Adrenal gland (tissue), 12 donors: Measurements from ENCODE around the gene AGBL1. TPM values are rescaled to one million over a fixed set of nuclear protein-coding genes. Genes with fewer than 3 reads are reported as not detected.

ENCODE experiments used
- DNase-seq, 7 donors: peaks; one replicate each; pipeline ENCODE4 v3.0.0-alpha.2; 2019 to 2020
- H3K27ac ChIP-seq, 5 donors: fragments of 200-600 bp; sonication (generic) in 4 of 5; 1 replicate in 3 of 5; 2 replicates in 2 of 5; pipeline versions ENCODE4 v1.5.1 to v1.8.0; 2016 to 2020; ENCODE audit warnings: mild to moderate bottlenecking in 1 of 5
- H3K27me3 ChIP-seq: fragments of 200-600 bp; 2 replicates; pipeline ENCODE4 v1.8.0; 2021
- H3K36me3 ChIP-seq, 2 donors: fragments of 200-600 bp; replicated peaks in 1 of 2; 1 replicate in 1 of 2; 2 replicates in 1 of 2; pipeline versions ENCODE4 v1.5.1 to v1.8.0; 2018 to 2022
- H3K4me1 ChIP-seq, 2 donors: fragments of 200-600 bp; replicated peaks in 1 of 2; 1 replicate in 1 of 2; 2 replicates in 1 of 2; pipeline versions ENCODE4 v1.5.1 to v1.8.0; 2018 to 2021
- H3K4me3 ChIP-seq, 4 donors: fragments of 200-600 bp; sonication (generic) in 3 of 4; one replicate each; pipeline ENCODE4 v1.5.1; 2016 to 2018
- H3K9me3 ChIP-seq, 3 donors: fragments of 200-600 bp; sonication (generic) in 1 of 3; replicated peaks in 1 of 3; 1 replicate in 2 of 3; 2 replicates in 1 of 3; pipeline versions ENCODE4 v1.5.1 to v1.8.0; 2016 to 2021
- CTCF ChIP-seq, 6 experiments: fragments of 450-650 bp in 4 of 6; fragments of 200-600 bp in 2 of 6; sonication (generic) in 1 of 6; IDR thresholded peaks; 1 replicate in 5 of 6; 2 replicates in 1 of 6; pipeline versions ENCODE4 v1.5.1 to v1.8.0; 2016 to 2021; ENCODE audit warnings: antibody characterized with exemption in 6 of 6, mild to moderate bottlenecking in 2 of 6, moderate library complexity in 1 of 6
- POLR2A ChIP-seq, 2 donors: fragments of 450-650 bp; IDR thresholded peaks; one replicate each; pipeline ENCODE4 v1.6.1; 2017; ENCODE audit warnings: antibody characterized with exemption in 2 of 2, mild to moderate bottlenecking in 2 of 2, moderate library complexity in 1 of 2
- WGBS, 4 donors: extraction: QIAGEN DNeasy Blood & Tissue Kit in 2 of 4; methylation state at CpG; one replicate each; pipeline versions ENCODE4 v1.1.5 to v1.1.7; 2013 to 2017; 5-methylcytosine and 5-hydroxymethylcytosine counted together
- intact Hi-C, 2 donors: fragments of 100-400 bp; cut with DNase I; formaldehyde crosslinking; loops; one replicate each; pipeline versions ENCODE4 v1.14.1 to v1.15.0; 2022 to 2023
- polyA plus RNA-seq, 3 donors: library from polyadenylated mRNA; stranded (reverse); fragments of 200-250 nt in 2 of 3; fragments of 350-450 nt in 1 of 3; fragmentation: Illumina TruSeq in 1 of 3; extraction: RNeasy Lipid Tissue Mini Kit (QIAGEN cat#74804) in 1 of 3; gene quantifications; one replicate each; pipeline ENCODE4 v1.2.3, GENCODE V29; 2013 to 2014
- total RNA-seq, 9 donors: library from RNA; depleted of rRNA in 4 of 9; stranded (reverse); fragments of >200 nt in 4 of 9; fragments of 120-200 nt in 1 of 9; fragmentation: NEBNext Ultra II Directional in 1 of 9; extraction: Animal tissue kit (Norgen Biotek cat#: 25700) in 1 of 9; gene quantifications; one replicate each; pipeline versions ENCODE4 v1.1.0 to v1.2.4, GENCODE V29; 2013 to 2023
- donor health status: healthy with polysubstance abuse.
- donor health status: Bipolar disorder and iron deficiency.
- donor health status: DM: yes; HTN: yes; CAD: no.
- donor health status: DM: no; HTN: no; CAD: no.
- donor health status: DM: no; HTN: no; CAD: no.
- donor health status: DM: yes; HTN: yes; CAD: no.

Gene AGBL1
- total and polyA plus RNA-seq, 12 donors, result 0.04 to 0.07 (median 0.06) TPM; not detected in 9

GRCh38 chr15:86849136-86849535 lies 769.5 kb downstream of the AGBL1 start:
- Histone ChIP-seq H3K27ac (no peak overlapping the region), H3K27me3 (no peaks in the 10 kb centered on the region), H3K9me3 (no peaks in the 10 kb centered on the region), H3K4me1 (no peaks in the 10 kb centered on the region), H3K36me3 (no peaks in the 10 kb centered on the region), H3K4me3 (no peak overlapping the region)
- DNase-seq, result no peak
- TF ChIP-seq POLR2A (IDR thresholded peaks at IDR 0.05), result no peak
- TF ChIP-seq CTCF (IDR thresholded peaks at IDR 0.05), result no peak
- 85 to 88% (median 86%) methylated on average over 5 of the region's 5 CpGs for WGBS, 4 donors
- intact Hi-C loops, result no loop called here

- no peak for DNase-seq
- no peaks in the 10 kb centered on the region for H3K4me1 ChIP-seq
- H3K9me3 ChIP-seq, result no peaks in the 10 kb centered on the region
- no peaks in the 10 kb centered on the region for H3K27me3 ChIP-seq
- no peak for TF ChIP-seq CTCF (IDR thresholded peaks at IDR 0.05)
- TF ChIP-seq POLR2A (IDR thresholded peaks at IDR 0.05), result no peak
- no peak overlapping the region for H3K27ac ChIP-seq
- intact Hi-C loops, result no loop called here
- no peaks in the 10 kb centered on the region for H3K36me3 ChIP-seq
- H3K4me3 ChIP-seq, result no peak overlapping the region
- WGBS, 4 donors, result 85 to 93% (median 87%) methylated on average over 6 of the region's 6 CpGs
Measured at GRCh38 chr15:86849558-86850285, 770.1 kb downstream of the AGBL1 start.

GRCh38 chr15:86850939-86851338 lies 771.3 kb downstream of the AGBL1 start:
- Histone ChIP-seq H3K27ac (no peak overlapping the region), H3K9me3 (no peaks in the 10 kb centered on the region), H3K27me3 (no peaks in the 10 kb centered on the region), H3K36me3 (no peaks in the 10 kb centered on the region), H3K4me1 (no peaks in the 10 kb centered on the region), H3K4me3 (no peak overlapping the region)
- intact Hi-C loops, result no loop called here
- 56 to 85% (median 68%) methylated on average over 1 of the region's 1 CpG for WGBS, 4 donors
- no peak for TF ChIP-seq CTCF (IDR thresholded peaks at IDR 0.05)
- no peak for TF ChIP-seq POLR2A (IDR thresholded peaks at IDR 0.05)
- DNase-seq, result no peak

GRCh38 chr15:86852741-86853140 lies 773.1 kb downstream of the AGBL1 start:
- Histone ChIP-seq H3K4me3 (no peak overlapping the region), H3K9me3 (no peaks in the 10 kb centered on the region), H3K36me3 (no peaks in the 10 kb centered on the region), H3K27ac (no peak overlapping the region), H3K27me3 (no peaks in the 10 kb centered on the region), H3K4me1 (no peaks in the 10 kb centered on the region)
- 71 to 100% (median 82%) methylated on average over 2 of the region's 2 CpGs for WGBS, 4 donors
- TF ChIP-seq CTCF (IDR thresholded peaks at IDR 0.05), result no peak
- TF ChIP-seq POLR2A (IDR thresholded peaks at IDR 0.05), result no peak
- no peak for DNase-seq
- intact Hi-C loops, result no loop called here
